Upper lobe of right lung (tissue), 1 donor: Measurements from ENCODE around the gene AP1S1. TPM values are rescaled to one million over a fixed set of nuclear protein-coding genes. Genes with fewer than 3 reads are reported as not detected.
"Not testable (repeated sequence)": the region's sequence is repeated elsewhere in the genome, so short reads cannot be mapped to it uniquely, and the experiment has no call there.

Source experiments
- ATAC-seq: fragments of 200-7000 bp; cut with Tn5 transposase; one replicate; pipeline ENCODE4 v1.9.1; 2020; ENCODE audit warnings: mild to moderate bottlenecking, moderate library complexity
- DNase-seq: peaks from one replicate; pipeline ENCODE4 v3.0.0-alpha.2; 2020
- H3K27ac ChIP-seq: fragments of 200-600 bp; one replicate; pipeline ENCODE4 v1.8.0; 2022
- H3K27me3 ChIP-seq: fragments of 200-600 bp; one replicate; pipeline ENCODE4 v1.8.0; 2022; ENCODE audit warnings: mild to moderate bottlenecking
- H3K36me3 ChIP-seq: fragments of 200-600 bp; one replicate; pipeline ENCODE4 v1.8.0; 2022
- H3K4me1 ChIP-seq: fragments of 200-600 bp; one replicate; pipeline ENCODE4 v1.8.0; 2022
- H3K4me3 ChIP-seq: fragments of 200-600 bp; one replicate; pipeline ENCODE4 v1.8.0; 2022; ENCODE audit warnings: mild to moderate bottlenecking
- H3K9me3 ChIP-seq: fragments of 200-600 bp; one replicate; pipeline ENCODE4 v1.8.0; 2022
- intact Hi-C: fragments of 100-400 bp; cut with DNase I; formaldehyde crosslinking; loops from one replicate; pipeline ENCODE4 v1.11.0; 2022
- total RNA-seq: library from RNA; stranded (reverse); fragmentation: NEBNext Ultra II Directional; extraction: Animal tissue kit (Norgen Biotek cat#: 25700); gene quantifications from one replicate; pipeline ENCODE4 v1.2.1, GENCODE V29; 2021
- TF ChIP-seq, protein P1 (sequence below): fragments of 200-600 bp; IDR thresholded peaks from one replicate; pipeline ENCODE4 v1.8.0; 2022; ENCODE audit warnings: antibody characterized with exemption
- donor health status: DM: no; HTN: yes; CAD: no; lungs with severe emphysema.

The AP1S1 gene
- total RNA-seq, 1 donor from 2014 or later, result 24.0 TPM

- DNase-seq, result no peak
- H3K27ac ChIP-seq, result no peak overlapping the region
- intact Hi-C loops, result no loop called here
These were observed 39.1 kb upstream of the AP1S1 start for GRCh38 chr7:101115215-101115614.

DNA sequence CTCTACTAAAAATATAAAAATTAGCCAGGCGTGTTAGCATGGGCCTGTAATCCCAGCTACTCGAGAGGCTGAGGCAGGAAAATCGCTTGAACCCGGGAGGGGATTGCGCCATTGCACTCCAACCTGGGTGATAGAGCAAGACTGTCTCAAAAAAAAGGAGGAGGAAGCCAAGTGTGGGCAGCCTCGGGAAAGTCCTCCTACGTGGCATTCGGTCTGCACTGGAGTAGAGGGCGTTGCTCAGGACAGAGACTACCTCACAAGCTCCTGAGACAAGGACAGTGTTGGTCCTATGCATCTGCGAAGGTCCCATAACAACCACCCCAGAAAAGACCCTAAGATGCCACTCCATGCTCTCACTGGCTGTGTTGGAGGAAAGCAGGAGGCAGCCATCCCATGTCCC lies 37.4 kb upstream of the AP1S1 start:
- intact Hi-C loops, result no loop called here
- TF ChIP-seq, protein P1, sequence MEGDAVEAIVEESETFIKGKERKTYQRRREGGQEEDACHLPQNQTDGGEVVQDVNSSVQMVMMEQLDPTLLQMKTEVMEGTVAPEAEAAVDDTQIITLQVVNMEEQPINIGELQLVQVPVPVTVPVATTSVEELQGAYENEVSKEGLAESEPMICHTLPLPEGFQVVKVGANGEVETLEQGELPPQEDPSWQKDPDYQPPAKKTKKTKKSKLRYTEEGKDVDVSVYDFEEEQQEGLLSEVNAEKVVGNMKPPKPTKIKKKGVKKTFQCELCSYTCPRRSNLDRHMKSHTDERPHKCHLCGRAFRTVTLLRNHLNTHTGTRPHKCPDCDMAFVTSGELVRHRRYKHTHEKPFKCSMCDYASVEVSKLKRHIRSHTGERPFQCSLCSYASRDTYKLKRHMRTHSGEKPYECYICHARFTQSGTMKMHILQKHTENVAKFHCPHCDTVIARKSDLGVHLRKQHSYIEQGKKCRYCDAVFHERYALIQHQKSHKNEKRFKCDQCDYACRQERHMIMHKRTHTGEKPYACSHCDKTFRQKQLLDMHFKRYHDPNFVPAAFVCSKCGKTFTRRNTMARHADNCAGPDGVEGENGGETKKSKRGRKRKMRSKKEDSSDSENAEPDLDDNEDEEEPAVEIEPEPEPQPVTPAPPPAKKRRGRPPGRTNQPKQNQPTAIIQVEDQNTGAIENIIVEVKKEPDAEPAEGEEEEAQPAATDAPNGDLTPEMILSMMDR, result no peak
- Histone ChIP-seq H3K9me3 (no peaks in the 10 kb centered on the region), H3K36me3 (no peaks in the 10 kb centered on the region), H3K27me3 (no peaks in the 10 kb centered on the region), H3K4me3 (no peak overlapping the region), H3K4me1 (peaks cover 7% of the 10 kb centered on the region), H3K27ac (no peak overlapping the region)
- no peak for DNase-seq
- ATAC-seq, result peak; percentile 5

More at GRCh38 chr7:101115215-101115614, 39.1 kb upstream of the AP1S1 start:
- TF ChIP-seq, protein P1, result no peak
- no peak for ATAC-seq
- Histone ChIP-seq H3K36me3 (no peaks in the 10 kb centered on the region), H3K27me3 (no peaks in the 10 kb centered on the region), H3K9me3 (no peaks in the 10 kb centered on the region), H3K4me1 (peaks cover 7% of the 10 kb centered on the region), H3K4me3 (no peak overlapping the region)

DNA sequence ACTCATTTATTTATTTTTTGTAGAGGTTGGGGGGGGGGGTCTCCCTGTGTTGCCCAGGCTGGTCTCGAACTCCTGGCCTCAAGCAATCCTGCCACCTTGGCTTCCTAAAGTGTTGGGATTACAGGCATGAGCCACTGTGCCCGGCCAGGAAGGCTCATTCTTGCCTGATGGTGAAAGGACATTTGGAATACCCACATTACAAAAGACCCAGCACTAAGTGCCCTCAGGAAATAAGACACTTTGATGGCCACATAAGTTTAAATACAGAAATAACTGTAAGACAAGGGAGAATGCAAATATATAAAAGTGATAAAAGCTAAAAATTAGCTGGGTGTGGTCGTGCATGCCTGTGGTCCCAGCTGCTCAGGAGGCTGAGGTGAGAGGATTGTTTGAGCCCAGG lies 35.4 kb upstream of the AP1S1 start:
- ATAC-seq (no peak), DNase-seq (no peak)
- no peak overlapping the region for H3K27ac ChIP-seq
- H3K9me3 ChIP-seq, result no peaks in the 10 kb centered on the region
- TF ChIP-seq, protein P1, result no peak
- intact Hi-C loops, result no loop called here
- no peak overlapping the region for H3K4me3 ChIP-seq
- peaks cover 19% of the 10 kb centered on the region for H3K4me1 ChIP-seq
- no peaks in the 10 kb centered on the region for H3K27me3 ChIP-seq
- no peaks in the 10 kb centered on the region for H3K36me3 ChIP-seq

DNA sequence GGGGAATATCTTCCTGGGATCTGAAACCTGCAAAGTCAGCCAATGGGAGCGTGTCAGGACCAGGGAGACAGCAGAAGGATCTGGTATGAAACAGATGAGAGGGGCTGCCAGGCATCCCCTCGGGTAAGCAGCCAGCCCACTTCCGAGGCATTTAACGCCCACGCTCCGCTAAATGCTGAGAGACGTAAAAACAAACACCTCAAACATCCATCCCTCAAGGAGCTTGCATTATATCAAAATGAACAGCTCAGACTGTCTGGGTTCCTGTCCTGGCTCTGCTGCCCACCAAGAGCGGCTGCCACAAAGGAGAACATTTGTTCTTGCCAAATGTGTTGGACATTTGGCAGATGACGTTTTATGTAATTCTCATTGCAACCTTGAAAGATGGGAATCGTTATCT lies 34.4 kb upstream of the AP1S1 start:
- DNase-seq (no peak), ATAC-seq (no peak)
- TF ChIP-seq, protein P1, result no peak
- peaks cover 28% of the 10 kb centered on the region for H3K4me1 ChIP-seq
- no peaks in the 10 kb centered on the region for H3K27me3 ChIP-seq
- no peaks in the 10 kb centered on the region for H3K36me3 ChIP-seq
- no peak overlapping the region for H3K4me3 ChIP-seq
- H3K27ac ChIP-seq, result no peak overlapping the region
- intact Hi-C loops, result no loop called here
- no peaks in the 10 kb centered on the region for H3K9me3 ChIP-seq

- Histone ChIP-seq H3K9me3 (no peaks in the 10 kb centered on the region), H3K4me1 (peaks cover 32% of the 10 kb centered on the region), H3K27ac (no peak overlapping the region), H3K36me3 (no peaks in the 10 kb centered on the region), H3K4me3 (no peak overlapping the region), H3K27me3 (peaks cover 1% of the 10 kb centered on the region)
- intact Hi-C loops, result no loop called here
- DNase-seq (no peak), ATAC-seq (no peak)
- TF ChIP-seq, protein P1, result no peak
These were observed 34.0 kb upstream of the AP1S1 start for GRCh38 chr7:101120315-101120714.

GRCh38 chr7:101121631-101121990 lies 32.7 kb upstream of the AP1S1 start:
- H3K36me3 ChIP-seq, H3K27me3 ChIP-seq, DNase-seq, ATAC-seq, intact Hi-C loops, H3K9me3 ChIP-seq: not testable (repeated sequence)
- Histone ChIP-seq H3K27ac (peak overlapping the region; percentile 83), H3K4me1 (peaks cover 43% of the 10 kb centered on the region), H3K4me3 (peak overlapping the region; percentile 33)
